ENCODE results near the gene AKIP1.

Gene AKIP1

DNA sequence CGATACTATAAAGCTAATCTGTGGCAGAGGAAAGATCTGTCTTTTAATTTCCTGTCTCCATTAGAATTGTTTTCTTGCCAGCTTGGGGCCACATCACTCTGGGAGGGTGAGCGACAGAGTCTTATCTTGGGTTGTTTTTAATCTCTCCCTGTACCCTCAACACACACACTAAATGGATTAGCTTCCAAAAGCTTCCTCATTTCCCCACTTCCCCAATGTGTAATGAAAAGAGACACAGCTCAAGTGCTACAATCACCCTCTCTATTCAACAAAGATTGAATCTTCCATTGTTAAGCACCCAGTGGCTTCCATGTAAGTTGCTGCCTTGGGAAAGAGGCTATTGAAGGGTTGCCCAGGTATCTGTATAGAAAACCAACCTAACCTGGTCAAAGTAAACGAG, 37.9 kb downstream of the AKIP1 start:
- no peak overlapping the region for H2AFZ ChIP-seq (ENCODE audit: low read depth, low read length)
- H3K4me1 ChIP-seq (ENCODE audit: insufficient read depth, low read length), result no peaks in the 10 kb centered on the region
- H3K27me3 ChIP-seq (ENCODE audit: insufficient read depth, low read length), result no peaks in the 10 kb centered on the region
- H3K4me3 ChIP-seq (ENCODE audit: low read length), result no peak overlapping the region
- H3K36me3 ChIP-seq (ENCODE audit: insufficient read depth, low read length), result peaks cover 19% of the 10 kb centered on the region
- peaks cover 3% of the 10 kb centered on the region for H3K9me3 ChIP-seq (ENCODE audit: low read length)

DNA sequence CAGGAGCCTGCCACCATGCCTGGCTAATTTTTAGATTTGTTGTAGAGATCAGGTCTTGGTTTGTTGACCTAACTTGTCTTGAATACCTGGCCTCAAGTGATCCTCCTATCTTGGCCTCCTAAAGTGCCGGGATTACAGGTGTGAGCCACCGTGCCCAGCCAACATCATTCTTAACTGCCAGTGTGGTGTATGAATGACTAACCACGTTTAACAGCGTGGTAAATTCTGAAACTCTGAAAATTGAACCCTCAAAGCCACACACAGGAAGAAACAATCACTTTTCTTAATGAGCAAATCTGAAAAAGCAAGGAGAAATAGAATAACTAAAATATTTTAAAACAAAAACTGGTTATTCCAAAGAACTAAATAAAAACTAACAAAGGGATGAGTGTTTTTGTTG, 45.9 kb downstream of the AKIP1 start:
- H3K36me3 ChIP-seq (ENCODE audit: insufficient read depth, low read length), result peaks cover 13% of the 10 kb centered on the region
- H3K27me3 ChIP-seq (ENCODE audit: insufficient read depth, low read length), result no peaks in the 10 kb centered on the region
- peaks cover 3% of the 10 kb centered on the region for H3K9me3 ChIP-seq (ENCODE audit: low read length)

DNA sequence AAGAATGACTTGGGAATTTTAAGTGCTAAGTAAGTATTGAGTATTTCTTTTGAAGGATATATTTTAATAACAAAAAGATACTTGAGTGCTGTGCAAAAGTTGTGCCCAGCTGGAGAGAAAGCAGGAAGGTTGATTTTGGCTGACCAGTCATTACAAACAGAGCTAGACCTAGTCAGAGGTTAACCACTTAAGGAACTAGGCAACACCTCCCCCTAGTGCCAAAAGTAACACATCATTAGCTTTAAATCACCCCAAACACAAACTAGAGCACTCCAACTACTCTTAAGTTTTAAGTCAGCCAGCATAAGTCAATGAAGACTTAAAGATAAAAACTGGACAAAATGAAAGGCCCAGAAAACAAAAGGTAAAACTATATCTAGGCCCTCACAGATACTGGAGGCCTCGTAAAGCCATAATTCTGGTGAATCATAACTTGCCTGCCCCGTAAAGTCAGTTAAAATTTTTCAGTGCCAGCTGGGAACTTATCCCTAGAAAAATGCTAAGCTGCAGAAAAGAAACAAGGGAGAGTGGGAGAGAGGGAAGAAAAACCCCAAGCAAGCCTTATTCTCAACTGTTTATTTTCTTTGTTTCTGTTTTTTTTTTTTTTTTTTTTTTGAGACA, 48.7 kb downstream of the AKIP1 start:
- Histone ChIP-seq H2AFZ (ENCODE audit: low read depth, low read length) (no peak overlapping the region), H3K36me3 (ENCODE audit: insufficient read depth, low read length) (peaks cover 9% of the 10 kb centered on the region), H3K9me3 (ENCODE audit: low read length) (peaks cover 3% of the 10 kb centered on the region), H3K4me3 (ENCODE audit: low read length) (no peak overlapping the region), H3K4me1 (ENCODE audit: insufficient read depth, low read length) (peaks cover 7% of the 10 kb centered on the region), H3K27me3 (ENCODE audit: insufficient read depth, low read length) (no peaks in the 10 kb centered on the region)

More for the DNA sequence above, 45.9 kb downstream of the AKIP1 start:
- Histone ChIP-seq H2AFZ (ENCODE audit: low read depth, low read length) (no peak overlapping the region), H3K4me1 (ENCODE audit: insufficient read depth, low read length) (no peaks in the 10 kb centered on the region), H3K4me3 (ENCODE audit: low read length) (no peak overlapping the region)

DNA sequence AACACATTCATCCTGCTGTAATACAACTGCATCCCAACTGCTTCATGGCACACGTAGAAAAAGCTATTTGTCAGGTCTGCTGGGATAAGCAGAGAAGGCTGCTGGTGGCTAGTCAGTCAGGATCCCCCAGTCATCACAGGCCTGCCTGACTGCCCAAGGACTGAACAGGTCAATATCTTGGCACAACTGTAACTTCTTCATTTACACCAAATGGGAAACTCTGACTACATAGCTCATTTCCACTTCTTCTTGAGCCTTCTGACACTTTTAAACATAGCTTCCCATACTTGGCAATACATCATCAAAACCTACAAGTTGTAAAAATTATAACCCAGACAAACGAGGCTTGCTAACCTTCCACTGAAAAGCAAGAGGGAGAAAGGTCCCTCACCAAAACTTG, 50.4 kb downstream of the AKIP1 start:
- Histone ChIP-seq H3K9me3 (ENCODE audit: low read length) (no peaks in the 10 kb centered on the region), H3K36me3 (ENCODE audit: insufficient read depth, low read length) (peaks cover 3% of the 10 kb centered on the region), H3K27me3 (ENCODE audit: insufficient read depth, low read length) (no peaks in the 10 kb centered on the region), H2AFZ (ENCODE audit: low read depth, low read length) (no peak overlapping the region), H3K4me3 (ENCODE audit: low read length) (no peak overlapping the region), H3K4me1 (ENCODE audit: insufficient read depth, low read length) (peaks cover 10% of the 10 kb centered on the region)

DNA sequence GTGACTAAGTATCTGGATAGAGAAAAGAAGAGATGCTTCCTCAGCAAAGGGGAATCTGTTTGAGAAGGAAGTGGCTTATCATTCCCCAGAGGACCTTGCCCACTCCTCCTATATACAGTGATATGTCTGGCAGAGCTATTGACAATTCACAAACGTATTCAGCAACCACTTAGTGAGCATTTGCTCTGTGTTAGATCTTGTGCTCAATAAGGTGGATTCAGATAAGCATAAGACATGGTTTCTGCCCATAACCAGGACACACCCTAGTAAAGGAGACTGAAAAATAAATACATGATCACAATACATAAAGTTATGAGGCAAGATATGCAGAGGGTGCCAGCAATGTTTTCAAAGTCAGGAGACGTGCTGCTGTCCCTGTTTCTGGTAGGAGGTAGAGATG, 51.9 kb downstream of the AKIP1 start:
- Histone ChIP-seq H2AFZ (ENCODE audit: low read depth, low read length) (no peak overlapping the region), H3K9me3 (ENCODE audit: low read length) (no peaks in the 10 kb centered on the region), H3K4me3 (ENCODE audit: low read length) (no peak overlapping the region)

DNA sequence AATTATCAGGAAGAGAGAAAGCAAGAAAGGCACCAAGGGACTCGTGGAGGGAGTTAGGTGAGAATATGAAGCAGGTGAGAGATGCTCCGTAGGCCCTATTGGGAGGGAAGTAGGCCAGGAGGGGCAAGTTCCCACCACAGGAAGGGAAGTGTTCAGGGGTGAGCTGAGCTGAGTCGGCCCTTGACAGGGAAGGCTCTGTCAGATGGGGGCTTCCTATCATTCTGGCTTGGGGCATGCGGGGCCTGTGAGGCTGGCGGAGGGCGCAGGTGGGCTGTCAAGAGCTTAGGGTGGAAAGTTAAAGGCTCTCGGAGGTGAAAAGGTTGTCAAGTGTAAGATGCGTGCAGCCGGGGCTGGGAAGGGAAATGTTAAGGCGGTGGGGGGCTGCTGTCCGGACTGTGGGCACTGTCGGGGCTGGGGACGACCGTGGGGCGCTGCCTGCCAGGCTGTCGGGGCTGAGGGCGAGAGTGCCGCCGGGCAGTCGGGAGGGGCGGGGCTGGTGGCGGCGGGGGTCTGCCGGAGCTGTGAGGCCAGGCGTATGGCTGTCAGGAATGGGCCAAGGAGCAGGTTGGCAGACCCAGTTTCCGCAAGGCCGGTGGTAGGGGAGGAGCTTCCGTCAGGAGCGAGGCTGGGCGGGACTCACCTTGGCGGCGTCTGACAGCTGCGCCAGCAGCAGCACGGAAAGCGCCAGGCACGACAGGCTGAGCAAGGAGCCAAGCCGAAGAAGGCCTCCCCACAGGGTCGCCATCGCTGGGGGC, 52.8 kb downstream of the AKIP1 start:
- H3K4me3 ChIP-seq (ENCODE audit: low read length), result peak overlapping the region; percentile 94

More for the DNA sequence above, 51.9 kb downstream of the AKIP1 start:
- Histone ChIP-seq H3K27me3 (ENCODE audit: insufficient read depth, low read length) (no peaks in the 10 kb centered on the region), H3K36me3 (ENCODE audit: insufficient read depth, low read length) (no peaks in the 10 kb centered on the region), H3K4me1 (ENCODE audit: insufficient read depth, low read length) (peaks cover 10% of the 10 kb centered on the region)

DNA sequence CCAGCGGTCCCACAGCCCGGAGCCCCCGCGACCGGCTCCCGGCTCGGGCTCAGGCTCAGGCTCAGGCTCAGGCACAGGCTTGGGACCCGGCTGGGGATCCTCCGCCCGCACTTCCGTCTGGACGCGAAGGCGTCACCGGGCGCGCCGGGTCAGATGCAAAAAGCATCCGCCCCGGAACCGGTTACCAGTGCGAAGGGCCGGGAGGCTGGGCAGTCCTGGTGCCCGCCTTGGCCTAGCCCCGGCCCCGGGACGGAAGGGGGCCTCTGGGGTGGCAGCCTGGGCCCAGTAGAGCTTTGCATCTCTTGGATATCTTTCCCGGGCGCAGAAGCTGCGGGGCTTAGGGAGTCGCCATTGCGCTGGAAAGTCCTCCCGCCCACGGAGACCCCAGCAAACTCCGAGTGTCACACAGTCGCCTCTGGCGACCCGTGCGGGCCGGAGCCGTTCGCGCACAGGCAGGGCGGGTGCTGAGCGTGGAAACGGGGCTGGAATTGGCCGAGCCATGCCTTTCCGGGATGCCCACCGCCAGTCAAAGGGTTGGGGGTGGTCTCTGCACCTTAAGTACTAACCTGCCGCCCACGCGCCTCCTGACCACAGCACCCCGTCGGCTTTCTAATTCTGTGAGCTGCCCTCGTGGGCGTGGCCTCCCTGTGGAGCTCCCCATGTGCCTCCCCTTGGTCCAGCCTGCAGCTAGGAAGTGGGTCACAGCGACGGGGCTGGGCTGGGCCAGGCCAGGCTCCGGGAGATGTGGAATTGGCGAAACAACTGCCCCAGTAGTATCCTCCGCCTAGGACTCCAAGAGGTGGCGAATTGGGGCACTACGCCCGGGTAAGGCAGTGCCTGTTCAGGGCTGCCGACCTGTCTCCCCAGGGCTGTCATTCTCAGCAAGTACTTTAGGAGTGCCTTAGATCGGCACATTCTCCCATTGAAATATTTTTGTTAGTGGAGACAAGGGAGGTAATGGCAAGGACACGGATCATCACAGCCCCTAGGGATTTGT, 53.6 kb downstream of the AKIP1 start, which contains the start of gene TMEM9B:
TMEM9B (minus strand) TSS at position 119 of the 997 bp plus-strand sequence. CDS start 129 bp downstream, outside the sequence.
- Histone ChIP-seq H3K27me3 (ENCODE audit: insufficient read depth, low read length) (no peaks in the 10 kb centered on the region), H3K36me3 (ENCODE audit: insufficient read depth, low read length) (no peaks in the 10 kb centered on the region), H3K4me1 (ENCODE audit: insufficient read depth, low read length) (peaks cover 10% of the 10 kb centered on the region), H3K9me3 (ENCODE audit: low read length) (no peaks in the 10 kb centered on the region), H3K4me3 (ENCODE audit: low read length) (peak within 1 kb of the TSS; percentile 94), H2AFZ (ENCODE audit: low read depth, low read length) (peak within 1 kb of the TSS; percentile 65)

More for the DNA sequence above, 52.8 kb downstream of the AKIP1 start:
- no peaks in the 10 kb centered on the region for H3K36me3 ChIP-seq (ENCODE audit: insufficient read depth, low read length)
- no peaks in the 10 kb centered on the region for H3K9me3 ChIP-seq (ENCODE audit: low read length)
- H3K27me3 ChIP-seq (ENCODE audit: insufficient read depth, low read length), result no peaks in the 10 kb centered on the region
- peak overlapping the region; percentile 65 for H2AFZ ChIP-seq (ENCODE audit: low read depth, low read length)
- H3K4me1 ChIP-seq (ENCODE audit: insufficient read depth, low read length), result peaks cover 10% of the 10 kb centered on the region

DNA sequence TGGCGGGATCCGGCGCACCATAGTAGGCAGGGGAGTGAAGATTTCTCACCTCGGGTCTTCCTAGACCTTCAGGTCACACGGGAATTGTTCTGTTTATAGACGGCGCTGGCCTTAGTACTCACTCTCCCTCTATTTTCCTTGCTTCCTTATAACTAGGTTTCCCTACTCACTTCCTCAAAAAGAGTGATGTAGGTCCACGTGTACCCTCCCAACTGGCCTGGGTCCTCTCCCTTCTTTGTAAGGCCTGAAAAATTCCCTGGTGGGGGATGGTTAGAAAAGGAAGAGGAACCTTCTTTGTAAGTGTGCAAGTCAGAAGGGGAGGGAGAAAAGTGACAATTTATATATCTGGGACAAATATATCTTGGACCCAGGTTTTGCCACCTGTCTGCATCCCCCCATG, 56.2 kb downstream of the AKIP1 start:
- no peak overlapping the region for H2AFZ ChIP-seq (ENCODE audit: low read depth, low read length)
- no peaks in the 10 kb centered on the region for H3K9me3 ChIP-seq (ENCODE audit: low read length)
- H3K36me3 ChIP-seq (ENCODE audit: insufficient read depth, low read length), result no peaks in the 10 kb centered on the region
- H3K4me3 ChIP-seq (ENCODE audit: low read length), result no peak overlapping the region
- H3K4me1 ChIP-seq (ENCODE audit: insufficient read depth, low read length), result peaks cover 10% of the 10 kb centered on the region
- H3K27me3 ChIP-seq (ENCODE audit: insufficient read depth, low read length), result no peaks in the 10 kb centered on the region

Data from neuron (in vitro differentiated cells).